Neural cell (in vitro differentiated cells): ENCODE measurements around the gene KCNA4.

Experiments used
- EP300 ChIP-seq: fragments of 450-650 bp; conservative IDR thresholded peaks from 2 replicates; pipeline ENCODE4 v1.6.1; 2014; ENCODE audit warnings: antibody characterized with exemption, mild to moderate bottlenecking, moderate library complexity; ENCODE audit not compliant: poor library complexity, severe bottlenecking
- EZH2 ChIP-seq: fragments of 200-600, 300-800 bp; shearing (Covaris generic), sonication (generic); IDR thresholded peaks from 2 replicates; pipeline ENCODE4 v1.6.1; 2014; ENCODE audit warnings: antibody characterized with exemption, low read length, borderline replicate concordance, mild to moderate bottlenecking; ENCODE audit not compliant: insufficient read depth, poor library complexity, severe bottlenecking
- MXI1 ChIP-seq: fragments of 450-650 bp; conservative IDR thresholded peaks from 2 replicates; pipeline ENCODE4 v1.6.1; 2014; ENCODE audit warnings: antibody characterized with exemption, mild to moderate bottlenecking; ENCODE audit not compliant: poor library complexity, severe bottlenecking
- POLR2AphosphoS5 ChIP-seq: IDR thresholded peaks from 2 replicates; pipeline ENCODE4 v1.6.1; 2012
- RAD21 ChIP-seq: fragments of 450-650 bp; conservative IDR thresholded peaks from 2 replicates; pipeline ENCODE4 v1.6.1; 2014; ENCODE audit warnings: antibody characterized with exemption, mild to moderate bottlenecking, moderate library complexity
- SMC3 ChIP-seq: fragments of 450-650 bp; conservative IDR thresholded peaks from 2 replicates; pipeline ENCODE4 v1.6.1; 2014; ENCODE audit warnings: antibody characterized with exemption, mild to moderate bottlenecking, moderate library complexity; ENCODE audit not compliant: poor library complexity
- TAF1 ChIP-seq: IDR thresholded peaks from 2 replicates; pipeline ENCODE4 v1.6.1; 2012; ENCODE audit warnings: low read depth
- TF ChIP-seq, protein P1 (sequence below): fragments of 450-650 bp; IDR thresholded peaks from 2 replicates; pipeline ENCODE4 v1.5.1; 2014; ENCODE audit warnings: antibody characterized with exemption, mild to moderate bottlenecking, moderate library complexity; ENCODE audit not compliant: poor library complexity, severe bottlenecking
- TF ChIP-seq, protein P2 (sequence below): IDR thresholded peaks from 2 replicates; pipeline ENCODE4 v1.6.1; 2012; ENCODE audit warnings: borderline replicate concordance

DNA sequence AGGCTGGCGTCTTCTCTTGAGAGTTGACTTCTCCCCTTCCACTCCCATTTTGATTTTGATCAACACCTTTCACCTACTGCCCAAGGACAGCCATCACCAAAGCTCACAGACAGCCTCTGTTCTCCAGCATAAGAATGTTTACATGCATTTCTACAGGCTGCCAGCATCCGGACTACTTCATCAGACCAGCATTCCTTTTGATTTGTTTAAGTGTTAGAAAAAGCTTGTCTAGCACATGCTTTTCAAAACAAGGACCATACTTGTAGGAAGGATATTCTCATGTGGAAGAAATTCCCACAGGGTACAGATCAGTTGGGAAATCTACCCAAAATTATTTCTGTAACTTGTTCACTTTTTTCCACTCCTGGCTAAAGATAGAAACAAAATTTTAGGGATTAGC is 6.2 kb upstream of the KCNA4 start:
- TF ChIP-seq, protein P1, sequence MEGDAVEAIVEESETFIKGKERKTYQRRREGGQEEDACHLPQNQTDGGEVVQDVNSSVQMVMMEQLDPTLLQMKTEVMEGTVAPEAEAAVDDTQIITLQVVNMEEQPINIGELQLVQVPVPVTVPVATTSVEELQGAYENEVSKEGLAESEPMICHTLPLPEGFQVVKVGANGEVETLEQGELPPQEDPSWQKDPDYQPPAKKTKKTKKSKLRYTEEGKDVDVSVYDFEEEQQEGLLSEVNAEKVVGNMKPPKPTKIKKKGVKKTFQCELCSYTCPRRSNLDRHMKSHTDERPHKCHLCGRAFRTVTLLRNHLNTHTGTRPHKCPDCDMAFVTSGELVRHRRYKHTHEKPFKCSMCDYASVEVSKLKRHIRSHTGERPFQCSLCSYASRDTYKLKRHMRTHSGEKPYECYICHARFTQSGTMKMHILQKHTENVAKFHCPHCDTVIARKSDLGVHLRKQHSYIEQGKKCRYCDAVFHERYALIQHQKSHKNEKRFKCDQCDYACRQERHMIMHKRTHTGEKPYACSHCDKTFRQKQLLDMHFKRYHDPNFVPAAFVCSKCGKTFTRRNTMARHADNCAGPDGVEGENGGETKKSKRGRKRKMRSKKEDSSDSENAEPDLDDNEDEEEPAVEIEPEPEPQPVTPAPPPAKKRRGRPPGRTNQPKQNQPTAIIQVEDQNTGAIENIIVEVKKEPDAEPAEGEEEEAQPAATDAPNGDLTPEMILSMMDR = no peak
- no peak for TF ChIP-seq EP300
- no peak for TF ChIP-seq EZH2
- TF ChIP-seq TAF1 = no peak
- TF ChIP-seq, protein P2, sequence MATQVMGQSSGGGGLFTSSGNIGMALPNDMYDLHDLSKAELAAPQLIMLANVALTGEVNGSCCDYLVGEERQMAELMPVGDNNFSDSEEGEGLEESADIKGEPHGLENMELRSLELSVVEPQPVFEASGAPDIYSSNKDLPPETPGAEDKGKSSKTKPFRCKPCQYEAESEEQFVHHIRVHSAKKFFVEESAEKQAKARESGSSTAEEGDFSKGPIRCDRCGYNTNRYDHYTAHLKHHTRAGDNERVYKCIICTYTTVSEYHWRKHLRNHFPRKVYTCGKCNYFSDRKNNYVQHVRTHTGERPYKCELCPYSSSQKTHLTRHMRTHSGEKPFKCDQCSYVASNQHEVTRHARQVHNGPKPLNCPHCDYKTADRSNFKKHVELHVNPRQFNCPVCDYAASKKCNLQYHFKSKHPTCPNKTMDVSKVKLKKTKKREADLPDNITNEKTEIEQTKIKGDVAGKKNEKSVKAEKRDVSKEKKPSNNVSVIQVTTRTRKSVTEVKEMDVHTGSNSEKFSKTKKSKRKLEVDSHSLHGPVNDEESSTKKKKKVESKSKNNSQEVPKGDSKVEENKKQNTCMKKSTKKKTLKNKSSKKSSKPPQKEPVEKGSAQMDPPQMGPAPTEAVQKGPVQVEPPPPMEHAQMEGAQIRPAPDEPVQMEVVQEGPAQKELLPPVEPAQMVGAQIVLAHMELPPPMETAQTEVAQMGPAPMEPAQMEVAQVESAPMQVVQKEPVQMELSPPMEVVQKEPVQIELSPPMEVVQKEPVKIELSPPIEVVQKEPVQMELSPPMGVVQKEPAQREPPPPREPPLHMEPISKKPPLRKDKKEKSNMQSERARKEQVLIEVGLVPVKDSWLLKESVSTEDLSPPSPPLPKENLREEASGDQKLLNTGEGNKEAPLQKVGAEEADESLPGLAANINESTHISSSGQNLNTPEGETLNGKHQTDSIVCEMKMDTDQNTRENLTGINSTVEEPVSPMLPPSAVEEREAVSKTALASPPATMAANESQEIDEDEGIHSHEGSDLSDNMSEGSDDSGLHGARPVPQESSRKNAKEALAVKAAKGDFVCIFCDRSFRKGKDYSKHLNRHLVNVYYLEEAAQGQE = no peak
- TF ChIP-seq POLR2AphosphoS5 = no peak
- no peak for TF ChIP-seq RAD21
- TF ChIP-seq MXI1 = no peak
- TF ChIP-seq SMC3 = no peak
